ENCODE measurements around the gene TRPT1.

GRCh38 chr11:64208796-64209562 lies 17.0 kb downstream of the TRPT1 start:
- TF ChIP-seq, protein P1, sequence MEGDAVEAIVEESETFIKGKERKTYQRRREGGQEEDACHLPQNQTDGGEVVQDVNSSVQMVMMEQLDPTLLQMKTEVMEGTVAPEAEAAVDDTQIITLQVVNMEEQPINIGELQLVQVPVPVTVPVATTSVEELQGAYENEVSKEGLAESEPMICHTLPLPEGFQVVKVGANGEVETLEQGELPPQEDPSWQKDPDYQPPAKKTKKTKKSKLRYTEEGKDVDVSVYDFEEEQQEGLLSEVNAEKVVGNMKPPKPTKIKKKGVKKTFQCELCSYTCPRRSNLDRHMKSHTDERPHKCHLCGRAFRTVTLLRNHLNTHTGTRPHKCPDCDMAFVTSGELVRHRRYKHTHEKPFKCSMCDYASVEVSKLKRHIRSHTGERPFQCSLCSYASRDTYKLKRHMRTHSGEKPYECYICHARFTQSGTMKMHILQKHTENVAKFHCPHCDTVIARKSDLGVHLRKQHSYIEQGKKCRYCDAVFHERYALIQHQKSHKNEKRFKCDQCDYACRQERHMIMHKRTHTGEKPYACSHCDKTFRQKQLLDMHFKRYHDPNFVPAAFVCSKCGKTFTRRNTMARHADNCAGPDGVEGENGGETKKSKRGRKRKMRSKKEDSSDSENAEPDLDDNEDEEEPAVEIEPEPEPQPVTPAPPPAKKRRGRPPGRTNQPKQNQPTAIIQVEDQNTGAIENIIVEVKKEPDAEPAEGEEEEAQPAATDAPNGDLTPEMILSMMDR (IDR thresholded peaks at IDR 0.05; ENCODE audit: insufficient read depth, low read length): no peak
- TF ChIP-seq REST (IDR thresholded peaks at IDR 0.05; ENCODE audit: insufficient replicate concordance, low read depth): no peak
- TF ChIP-seq GABPA (IDR thresholded peaks at IDR 0.05; ENCODE audit: low read depth): no peak
- no peak for TF ChIP-seq POLR2AphosphoS5 (IDR thresholded peaks at IDR 0.05; ENCODE audit: low read depth)
- TF ChIP-seq SPI1 (IDR thresholded peaks at IDR 0.05; ENCODE audit: borderline replicate concordance, low read depth): no peak

Data from HL-60 (cell line).